K562 (cell line): ENCODE measurements around the gene PCSK6. TPM values are rescaled to one million over a fixed set of nuclear protein-coding genes. Genes with fewer than 3 reads are reported as not detected.

Experiments used
- ATAC-seq: fragments of 200-7000 bp; cut with Tn5 transposase; 3 replicates; pipeline ENCODE4 v1.9.1; 2020; ENCODE audit warnings: moderate library complexity
- BruUV-seq: library from RNA; stranded (reverse); fragments of 400-500 nt; replicated peaks from 2 replicates; lab custom pipeline; 2021; lab: Mats Ljungman, UMichigan
- CTCF ChIA-PET: fragments of 300-600 bp; formaldehyde crosslinking; extraction: SDS; loops from one replicate; lab custom pipeline; 2021; ENCODE audit warnings: low intra/inter-chr PET ratio; lab: Yijun Ruan, JAX
- POLR2A ChIA-PET: fragments of 300-600, 350-650 bp; sonication (Branson Sonifier 250); formaldehyde crosslinking; extraction: SDS; loops from one replicate; lab custom pipeline; 2021; ENCODE audit warnings: antibody characterized with exemption, inconsistent platforms; lab: Yijun Ruan, JAX
- DNase-seq, 4 experiments: peaks; one replicate each; pipeline versions ENCODE4 v3.0.0 to v3.0.0-alpha.2; 2011 to 2018; ENCODE audit warnings: low spot score in 3 of 4, mixed read lengths in 3 of 4; ENCODE audit errors: extremely low read depth in 1 of 4
- FAIRE-seq: peaks from 2 replicates; lab custom pipeline; 2011; peaks lifted over from hg19 to GRCh38; lab: Jason Lieb, UNC
- H2AFZ ChIP-seq: 2 replicates; pipeline ENCODE4 v1.6.0; 2011; ENCODE audit warnings: low read depth, low read length, control low read depth, inconsistent platforms
- H3K27ac ChIP-seq: fragments of 200-600 bp; 3 replicates; pipeline ENCODE4 v1.8.0; 2011; ENCODE audit warnings: low read depth, mild to moderate bottlenecking, control low read depth, inconsistent platforms, low read length, moderate library complexity, mixed read lengths; ENCODE audit errors: extremely low read depth
- H3K27me3 ChIP-seq, 2 experiments: fragments of 300-600 bp in 1 of 2; 2 replicates in 1 of 2; 3 replicates in 1 of 2; pipeline versions ENCODE4 v1.6.0 to v1.8.0; 2011; ENCODE audit warnings: inconsistent platforms in 2 of 2, low read length in 2 of 2, mild to moderate bottlenecking in 1 of 2, mixed read lengths in 1 of 2, moderate library complexity in 1 of 2; ENCODE audit not compliant: control insufficient read depth in 2 of 2, insufficient read depth in 2 of 2
- H3K36me3 ChIP-seq: fragments of 300-600 bp; 3 replicates; pipeline ENCODE4 v1.8.0; 2011; ENCODE audit warnings: mild to moderate bottlenecking, low read length, inconsistent platforms; ENCODE audit not compliant: control insufficient read depth, insufficient read depth
- H3K4me1 ChIP-seq, 2 experiments: fragments of 200-600 bp in 1 of 2; replicated peaks in 1 of 2; 2 replicates in 1 of 2; 3 replicates in 1 of 2; pipeline versions ENCODE4 v1.5.1 to v1.8.0; 2011; ENCODE audit warnings: inconsistent platforms in 2 of 2, low read length in 2 of 2, mild to moderate bottlenecking in 1 of 2, mixed read lengths in 1 of 2, moderate library complexity in 1 of 2; ENCODE audit not compliant: control insufficient read depth in 2 of 2, insufficient read depth in 2 of 2
- H3K4me2 ChIP-seq: 2 replicates; pipeline ENCODE4 v1.6.1; 2011; ENCODE audit warnings: low read length, control low read depth, inconsistent platforms, mixed read lengths; ENCODE audit not compliant: insufficient read depth
- H3K4me3 ChIP-seq: fragments of 200-600 bp; sonication (generic), shearing (Covaris generic); 2 replicates; pipeline ENCODE4 v1.5.1; 2016; ENCODE audit warnings: control low read depth, inconsistent platforms
- H3K79me2 ChIP-seq: fragments of 200-600 bp; 3 replicates; pipeline ENCODE4 v1.8.0; 2011; ENCODE audit warnings: low read length, inconsistent platforms; ENCODE audit not compliant: control insufficient read depth, insufficient read depth
- H3K9ac ChIP-seq, 2 experiments: 2 replicates each; pipeline versions ENCODE4 v1.6.0 to v1.6.1; 2011; ENCODE audit warnings: low read depth in 2 of 2, low read length in 2 of 2, control low read depth in 1 of 2, inconsistent platforms in 1 of 2, mild to moderate bottlenecking in 1 of 2, mixed read lengths in 1 of 2; ENCODE audit not compliant: insufficient read depth in 1 of 2
- H3K9me1 ChIP-seq: one replicate; pipeline ENCODE4 v1.6.0; 2011; ENCODE audit warnings: inconsistent platforms, mild to moderate bottlenecking, low read length, moderate library complexity; ENCODE audit not compliant: control insufficient read depth, insufficient read depth
- H3K9me3 ChIP-seq: replicated peaks from 2 replicates; pipeline ENCODE4 v1.5.1; 2011; ENCODE audit warnings: low read depth, low read length, inconsistent platforms; ENCODE audit not compliant: control insufficient read depth, insufficient read depth
- H4K20me1 ChIP-seq: replicated peaks from 2 replicates; pipeline ENCODE4 v1.6.1; 2011; ENCODE audit warnings: low read length, inconsistent platforms, mixed read lengths; ENCODE audit not compliant: control insufficient read depth, insufficient read depth
- BDP1 ChIP-seq: IDR thresholded peaks from 3 replicates; pipeline ENCODE4 v1.6.1; 2011; ENCODE audit not compliant: insufficient read length, insufficient read depth
- CBX1 ChIP-seq: sonication (generic); IDR thresholded peaks from 2 replicates; pipeline ENCODE4 v1.6.1; 2016; ENCODE audit warnings: antibody characterized with exemption, low read depth, mild to moderate bottlenecking
- HDAC1 ChIP-seq, 2 experiments: fragments of 450-650 bp; IDR thresholded peaks; 2 replicates each; pipeline ENCODE4 v1.6.1; 2016 to 2017; ENCODE audit warnings: inconsistent platforms in 1 of 2, mild to moderate bottlenecking in 1 of 2, moderate library complexity in 1 of 2
- ZNF707 ChIP-seq: fragments of 250-450 bp; sonication (Bioruptor Pico); conservative IDR thresholded peaks from 2 replicates; pipeline ENCODE4 v1.8.0; 2022; ENCODE audit warnings: inconsistent platforms, mild to moderate bottlenecking, moderate library complexity
- WGBS: fragments of 100-300 bp; shearing (Covaris generic); methylation state at CpG from one replicate; pipeline ENCODE4 v1.1.6; 2016; ENCODE audit warnings: low coverage, mixed read lengths; ENCODE audit not compliant: insufficient coverage; ENCODE audit errors: missing lambda C conversion rate; 5-methylcytosine and 5-hydroxymethylcytosine counted together
- in situ Hi-C: fragments of 300-500 bp; cut with MboI; formaldehyde crosslinking; loops from 4 replicates; pipeline ENCODE4 v1.15.0; 2018; ENCODE audit warnings: inconsistent platforms, mixed read lengths
- intact Hi-C: fragments of 100-400 bp; cut with micrococcal nuclease; formaldehyde crosslinking; loops from 2 replicates; pipeline ENCODE4 v1.14.2; 2022
- polyA plus RNA-seq, 8 experiments: library from polyadenylated mRNA; depleted of rRNA in 4 of 8; stranded (reverse) in 5 of 8; unstranded in 3 of 8; fragments of >200 nt; fragmentation: Nextera tagmentation in 2 of 8; fragmentation: Illumina TruSeq in 1 of 8; extraction: Ambion mirVana in 2 of 8; extraction: Trizol in 1 of 8; gene quantifications; 2 replicates each; pipeline versions ENCODE4 v1.2.1 to v1.2.3, GENCODE V29; 2011 to 2014; ENCODE audit warnings: inconsistent platforms in 1 of 8, missing spikeins in 1 of 8
- total RNA-seq, 7 experiments: library from RNA; depleted of rRNA in 6 of 7; stranded (reverse); fragments of >200 nt in 6 of 7; fragmentation: Illumina TruSeq in 2 of 7; extraction: Trizol in 2 of 7; gene quantifications; 2 replicates each; pipeline versions ENCODE4 v1.2.1 to v1.2.3, GENCODE V29; 2011 to 2021; ENCODE audit warnings: low replicate concordance in 1 of 7

The PCSK6 gene
- total and polyA plus RNA-seq, 9 of the 15 experiments (the other 6 are each of a cell fraction or from before 2014, with no cell fraction given): 2.2 to 32.6 (median 14.5) TPM

GRCh38 chr15:101366853-101367252 is 122.7 kb downstream of the PCSK6 start:
- H3K9ac ChIP-seq: no peak overlapping the region
- BruUV-seq: no TSS peak
- DNase-seq: no peak
- in situ Hi-C loops (no loop called here), intact Hi-C loops (no loop called here)
- H3K9me1 ChIP-seq: no peaks in the 10 kb centered on the region
- no peaks in the 10 kb centered on the region for H3K36me3 ChIP-seq
- H3K27ac ChIP-seq: no peak overlapping the region
- H3K4me3 ChIP-seq: no peak overlapping the region
- POLR2A ChIA-PET: interaction anchor here (1.0 kb wide), 1 partner anchor 9 kb away, joined by 3 read pairs; no protein-coding TSS in a partner anchor
- CTCF ChIA-PET: no interaction called here
- WGBS: 26% methylated on average over 3 of the region's 3 CpGs
- no peaks in the 10 kb centered on the region for H3K79me2 ChIP-seq
- TF ChIP-seq BDP1: no peak
- TF ChIP-seq HDAC1 (IDR thresholded peaks at IDR 0.05): no peak
- TF ChIP-seq, all 486 proteins: peak for 0
- ATAC-seq: no peak
- no peak overlapping the region for H3K4me2 ChIP-seq
- FAIRE-seq: no peak
- H2AFZ ChIP-seq: no peak overlapping the region
- peaks cover 0 to 10% of the 10 kb centered on the region in 2 experiments; a peak in 1 of 5 replicates for H3K27me3 ChIP-seq
- H3K4me1 ChIP-seq: no peaks in the 10 kb centered on the region; a peak in 1 of 5 replicates
- no peaks in the 10 kb centered on the region for H4K20me1 ChIP-seq
- no peaks in the 10 kb centered on the region for H3K9me3 ChIP-seq

DNA sequence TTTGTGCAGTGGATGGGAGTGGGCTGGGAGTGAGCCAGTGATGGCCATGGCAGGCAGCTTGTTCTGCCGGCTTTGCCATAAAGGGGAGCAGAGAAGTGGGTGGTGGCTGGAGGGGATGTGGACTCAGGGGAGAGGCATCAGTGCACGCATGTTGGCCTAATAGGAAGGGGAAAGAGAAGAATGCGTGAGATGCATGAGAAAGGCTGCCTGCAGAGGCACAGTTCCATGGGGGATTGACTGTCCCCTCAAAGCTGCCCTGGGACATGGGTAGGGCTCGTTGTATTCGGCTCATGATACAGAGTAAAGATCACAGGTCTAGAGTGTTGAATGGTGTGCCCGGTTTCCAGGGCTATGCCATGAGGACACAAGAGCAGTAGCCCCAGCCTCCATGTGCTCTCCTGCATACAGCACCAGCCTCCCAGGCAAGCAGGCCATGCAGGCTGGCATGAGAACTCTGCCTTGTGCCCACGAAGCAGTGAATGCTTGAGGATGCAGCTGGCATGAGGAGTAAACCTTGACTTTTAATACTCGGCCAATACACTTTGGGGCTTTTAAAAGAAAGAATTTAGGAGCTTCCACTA is 126.4 kb downstream of the PCSK6 start:
- WGBS: 25% methylated on average over 8 of the region's 8 CpGs
- H3K27ac ChIP-seq: no peak overlapping the region
- H3K4me1 ChIP-seq: no peaks in the 10 kb centered on the region
- POLR2A ChIA-PET: interaction anchor here (0.8 kb wide), 1 partner anchor 19 kb away, joined by 4 read pairs; no protein-coding TSS in a partner anchor
- ATAC-seq: no peak
- peaks cover 0 to 4% of the 10 kb centered on the region in 2 experiments; a peak in 1 of 5 replicates for H3K27me3 ChIP-seq
- H3K4me3 ChIP-seq: no peak overlapping the region
- no peaks in the 10 kb centered on the region for H3K36me3 ChIP-seq
- H3K9me3 ChIP-seq: no peaks in the 10 kb centered on the region
- in situ Hi-C loops: no loop called here
- H4K20me1 ChIP-seq: no peaks in the 10 kb centered on the region; the same call in 1 of the 2 replicates
- H3K9ac ChIP-seq: no peak overlapping the region
- intact Hi-C loops: no loop called here
- no peaks in the 10 kb centered on the region for H3K79me2 ChIP-seq
- no peak for FAIRE-seq
- no peaks in the 10 kb centered on the region for H3K9me1 ChIP-seq
- H3K4me2 ChIP-seq: no peak overlapping the region
- no peak overlapping the region for H2AFZ ChIP-seq
- TF ChIP-seq CBX1 (no peak), ZNF707 (CRISPR knock-in tag) (no peak)
- no TSS peak for BruUV-seq
- CTCF ChIA-PET: no interaction called here
- DNase-seq: no peak
